Stimulated activated CD4-positive, alpha-beta T cell treated with anti-CD3 and anti-CD28 coated beads, Interleukin-2, amount 100 ng/mL, for 24 hours (primary cell): ENCODE data around the gene MYH2.

Source experiments
- DNase-seq, 2 donors: peaks; one replicate each; pipeline ENCODE4 v3.0.0-alpha.2; 2020

The MYH2 gene

GRCh38 chr17:10513299-10514067 lies 36.0 kb downstream of the MYH2 start:
- no peak for DNase-seq

- no peak for DNase-seq
These were observed 36.6 kb downstream of the MYH2 start for GRCh38 chr17:10512856-10513255.

- no peak for DNase-seq
These were observed 49.5 kb downstream of the MYH2 start for GRCh38 chr17:10499950-10500349.

- no peak for DNase-seq
These were observed 57.5 kb downstream of the MYH2 start for GRCh38 chr17:10492004-10492403.

GRCh38 chr17:10482252-10482651 lies 67.2 kb downstream of the MYH2 start:
- DNase-seq, result no peak

- no peak for DNase-seq
These were observed 71.8 kb downstream of the MYH2 start for GRCh38 chr17:10477701-10478100.

GRCh38 chr17:10474536-10474935 lies 74.9 kb downstream of the MYH2 start:
- no peak for DNase-seq

- DNase-seq, result no peak
These were observed 77.6 kb downstream of the MYH2 start for GRCh38 chr17:10471858-10472257.
